Mesenchymal stem cell (in vitro differentiated cells and primary cell): ENCODE measurements around the gene C4orf50.

Experiments
- DNase-seq: peaks from one replicate; pipeline ENCODE4 v3.0.0-alpha.2; 2013
- H2AFZ ChIP-seq: one replicate; pipeline ENCODE4 v1.6.1; 2013; ENCODE audit warnings: low read depth, mild to moderate bottlenecking, control low read depth, inconsistent platforms, low read length, moderate library complexity
- H2AK5ac ChIP-seq: 2 replicates; pipeline ENCODE4 v1.6.1; 2013; ENCODE audit warnings: low read length, moderate library complexity, mild to moderate bottlenecking, inconsistent platforms; ENCODE audit not compliant: severe bottlenecking
- H2BK120ac ChIP-seq: one replicate; pipeline ENCODE4 v1.6.1; 2013; ENCODE audit warnings: low read depth, mild to moderate bottlenecking, inconsistent platforms, low read length, moderate library complexity
- H2BK12ac ChIP-seq, 2 experiments: one replicate each; pipeline ENCODE4 v1.6.1; 2013; ENCODE audit warnings: inconsistent platforms in 2 of 2, low read length in 2 of 2, mild to moderate bottlenecking in 2 of 2, moderate library complexity in 2 of 2, control low read depth in 1 of 2
- H2BK15ac ChIP-seq: one replicate; pipeline ENCODE4 v1.6.1; 2013; ENCODE audit warnings: mild to moderate bottlenecking, low read depth, inconsistent platforms; ENCODE audit not compliant: poor library complexity, severe bottlenecking
- H2BK5ac ChIP-seq: 2 replicates; pipeline ENCODE4 v1.6.1; 2013; ENCODE audit warnings: low read depth, mild to moderate bottlenecking, low read length, control low read depth, inconsistent platforms; ENCODE audit not compliant: poor library complexity, severe bottlenecking
- H3K14ac ChIP-seq, 2 experiments: one replicate each; pipeline ENCODE4 v1.6.1; 2013; ENCODE audit warnings: inconsistent platforms in 2 of 2, low read length in 2 of 2, control low read depth in 1 of 2, mild to moderate bottlenecking in 1 of 2, moderate library complexity in 1 of 2
- H3K18ac ChIP-seq, 2 experiments: one replicate each; pipeline ENCODE4 v1.6.1; 2013; ENCODE audit warnings: inconsistent platforms in 2 of 2, low read length in 2 of 2, control low read depth in 1 of 2, low read depth in 1 of 2, mild to moderate bottlenecking in 1 of 2
- H3K23ac ChIP-seq, 2 experiments: one replicate each; pipeline ENCODE4 v1.6.1; 2013; ENCODE audit warnings: inconsistent platforms in 2 of 2, low read length in 2 of 2, mild to moderate bottlenecking in 2 of 2, moderate library complexity in 2 of 2, control low read depth in 1 of 2
- H3K27ac ChIP-seq: 2 replicates; pipeline ENCODE4 v1.5.1; 2013; ENCODE audit warnings: mild to moderate bottlenecking, moderate library complexity, low read length, control low read depth, inconsistent platforms; ENCODE audit not compliant: poor library complexity, severe bottlenecking
- H3K27me3 ChIP-seq, 2 experiments: 2 replicates each; pipeline versions ENCODE4 v1.6.1 to v1.7.0; 2013; ENCODE audit warnings: low read length in 2 of 2, mild to moderate bottlenecking in 2 of 2, moderate library complexity in 2 of 2, control low read depth in 1 of 2, inconsistent platforms in 1 of 2; ENCODE audit not compliant: control insufficient read depth in 1 of 2, insufficient read depth in 1 of 2
- H3K36me3 ChIP-seq, 2 experiments: 2 replicates each; pipeline versions ENCODE4 v1.6.1 to v1.7.0; 2013; ENCODE audit warnings: low read length in 2 of 2, control low read depth in 1 of 2, inconsistent platforms in 1 of 2, low read depth in 1 of 2, mild to moderate bottlenecking in 1 of 2; ENCODE audit not compliant: insufficient read depth in 2 of 2, control insufficient read depth in 1 of 2
- H3K4ac ChIP-seq, 2 experiments: one replicate each; pipeline ENCODE4 v1.6.1; 2013; ENCODE audit warnings: inconsistent platforms in 2 of 2, low read length in 2 of 2, mild to moderate bottlenecking in 2 of 2, moderate library complexity in 2 of 2, control low read depth in 1 of 2, low read depth in 1 of 2
- H3K4me1 ChIP-seq: 2 replicates; pipeline ENCODE4 v1.6.1; 2013; ENCODE audit warnings: low read depth, low read length, control low read depth; ENCODE audit not compliant: control insufficient read depth, insufficient read depth
- H3K4me2 ChIP-seq: 2 replicates; pipeline ENCODE4 v1.6.1; 2013; ENCODE audit warnings: low read length, mild to moderate bottlenecking, inconsistent platforms; ENCODE audit not compliant: poor library complexity, severe bottlenecking
- H3K4me3 ChIP-seq, 2 experiments: 2 replicates each; pipeline versions ENCODE4 v1.5.1 to v1.7.0; 2013; ENCODE audit warnings: low read length in 2 of 2, mild to moderate bottlenecking in 2 of 2, control low read depth in 1 of 2, low read depth in 1 of 2; ENCODE audit not compliant: insufficient read depth in 1 of 2
- H3K79me1 ChIP-seq: replicated peaks from 2 replicates; pipeline ENCODE4 v1.6.1; 2013; ENCODE audit warnings: mild to moderate bottlenecking, control low read depth, low read length, inconsistent platforms; ENCODE audit not compliant: poor library complexity, severe bottlenecking
- H3K9ac ChIP-seq: 2 replicates; pipeline ENCODE4 v1.7.0; 2013; ENCODE audit warnings: mild to moderate bottlenecking, low read length, moderate library complexity
- H3K9me3 ChIP-seq: 2 replicates; pipeline ENCODE4 v1.7.0; 2013; ENCODE audit warnings: mild to moderate bottlenecking, low read length; ENCODE audit not compliant: control insufficient read depth
- H4K8ac ChIP-seq: one replicate; pipeline ENCODE4 v1.6.1; 2013; ENCODE audit warnings: inconsistent platforms, mild to moderate bottlenecking, low read length, moderate library complexity
- H4K91ac ChIP-seq: one replicate; pipeline ENCODE4 v1.6.1; 2013; ENCODE audit warnings: mild to moderate bottlenecking, low read length, inconsistent platforms
- WGBS: methylation state at CpG from one replicate; pipeline ENCODE4 v1.1.7; 2013; ENCODE audit warnings: mixed read lengths; 5-methylcytosine and 5-hydroxymethylcytosine counted together

Gene C4orf50

GRCh38 chr4:5972571-5972970 is 45.7 kb downstream of the C4orf50 start:
- Histone ChIP-seq H2BK15ac (no peak overlapping the region), H3K9ac (no peak overlapping the region), H3K23ac (no peak overlapping the region), H3K36me3 (no peaks in the 10 kb centered on the region), H3K4me1 (no peaks in the 10 kb centered on the region), H2BK5ac (no peak overlapping the region), H2AK5ac (no peak overlapping the region), H4K91ac (no peak overlapping the region), H2BK120ac (no peak overlapping the region), H3K18ac (no peak overlapping the region), H3K4me2 (no peak overlapping the region), H3K27ac (no peak overlapping the region), H3K14ac (no peak overlapping the region), H4K8ac (no peak overlapping the region), H3K27me3 (peaks cover 0 to 60% of the 10 kb centered on the region in 2 experiments), H2AFZ (no peak overlapping the region), H3K4ac (no peak overlapping the region), H3K4me3 (no peak overlapping the region), H3K9me3 (no peaks in the 10 kb centered on the region), H2BK12ac (no peak overlapping the region), H3K79me1 (no peaks in the 10 kb centered on the region)
- no peak for DNase-seq
- 93% methylated on average over 11 of the region's 11 CpGs for WGBS

- H2BK15ac ChIP-seq = no peak overlapping the region
- no peak overlapping the region for H3K14ac ChIP-seq
- no peak overlapping the region for H3K4me3 ChIP-seq
- H3K18ac ChIP-seq = no peak overlapping the region
- peaks cover 0 to 49% of the 10 kb centered on the region in 2 experiments for H3K27me3 ChIP-seq
- H2AK5ac ChIP-seq = no peak overlapping the region
- no peaks in the 10 kb centered on the region for H3K9me3 ChIP-seq
- no peak overlapping the region for H2BK5ac ChIP-seq
- no peak overlapping the region for H2AFZ ChIP-seq
- 86% methylated on average over 7 of the region's 7 CpGs for WGBS
- H2BK120ac ChIP-seq = no peak overlapping the region
- H3K27ac ChIP-seq = no peak overlapping the region
- H3K79me1 ChIP-seq = no peaks in the 10 kb centered on the region
- H3K9ac ChIP-seq = no peak overlapping the region
- H3K4ac ChIP-seq = no peak overlapping the region
- no peak overlapping the region for H4K8ac ChIP-seq
- H3K36me3 ChIP-seq = no peaks in the 10 kb centered on the region
- no peak overlapping the region for H3K4me2 ChIP-seq
- H3K23ac ChIP-seq = no peak overlapping the region
- no peak overlapping the region for H4K91ac ChIP-seq
- no peaks in the 10 kb centered on the region for H3K4me1 ChIP-seq
- DNase-seq = no peak
- no peak overlapping the region for H2BK12ac ChIP-seq
Observed at GRCh38 chr4:5971078-5971450, 47.2 kb downstream of the C4orf50 start.

GRCh38 chr4:5970381-5971077 is 47.7 kb downstream of the C4orf50 start:
- no peak overlapping the region for H3K14ac ChIP-seq
- H3K23ac ChIP-seq = no peak overlapping the region
- WGBS = 82% methylated on average over 15 of the region's 16 CpGs

GRCh38 chr4:5969777-5970176 is 48.5 kb downstream of the C4orf50 start:
- H3K36me3 ChIP-seq = no peaks in the 10 kb centered on the region
- H3K23ac ChIP-seq = no peak overlapping the region
- no peak overlapping the region for H2BK5ac ChIP-seq
- no peak overlapping the region for H4K91ac ChIP-seq
- no peak overlapping the region for H3K4me3 ChIP-seq
- H3K4ac ChIP-seq = no peak overlapping the region
- no peak overlapping the region for H2AK5ac ChIP-seq
- H3K9ac ChIP-seq = no peak overlapping the region
- H2BK120ac ChIP-seq = no peak overlapping the region
- WGBS = 88% methylated on average over 6 of the region's 6 CpGs
- no peak overlapping the region for H3K14ac ChIP-seq
- no peak overlapping the region for H3K27ac ChIP-seq
- H3K4me1 ChIP-seq = no peaks in the 10 kb centered on the region
- DNase-seq = no peak
- H3K27me3 ChIP-seq = peaks cover 0 to 53% of the 10 kb centered on the region in 2 experiments
- no peak overlapping the region for H2BK15ac ChIP-seq
- H2AFZ ChIP-seq = no peak overlapping the region
- no peak overlapping the region for H3K18ac ChIP-seq
- no peak overlapping the region for H3K4me2 ChIP-seq
- no peaks in the 10 kb centered on the region for H3K9me3 ChIP-seq
- no peak overlapping the region for H4K8ac ChIP-seq
- H2BK12ac ChIP-seq = no peak overlapping the region
- H3K79me1 ChIP-seq = no peaks in the 10 kb centered on the region

More at GRCh38 chr4:5970381-5971077, 47.7 kb downstream of the C4orf50 start:
- Histone ChIP-seq H3K27me3 (peaks cover 0 to 49% of the 10 kb centered on the region in 2 experiments), H3K79me1 (no peaks in the 10 kb centered on the region), H2BK5ac (no peak overlapping the region), H2AK5ac (no peak overlapping the region), H3K36me3 (no peaks in the 10 kb centered on the region), H3K4ac (no peak overlapping the region), H4K91ac (no peak overlapping the region), H4K8ac (no peak overlapping the region), H3K18ac (no peak overlapping the region), H2BK15ac (no peak overlapping the region), H3K27ac (no peak overlapping the region), H3K4me3 (no peak overlapping the region), H3K4me2 (no peak overlapping the region), H2BK120ac (no peak overlapping the region), H3K4me1 (no peaks in the 10 kb centered on the region), H3K9me3 (no peaks in the 10 kb centered on the region), H2BK12ac (no peak overlapping the region), H3K9ac (no peak overlapping the region), H2AFZ (no peak overlapping the region)
- DNase-seq = no peak
